ENCODE data around the gene RALGAPA2.

DNA sequence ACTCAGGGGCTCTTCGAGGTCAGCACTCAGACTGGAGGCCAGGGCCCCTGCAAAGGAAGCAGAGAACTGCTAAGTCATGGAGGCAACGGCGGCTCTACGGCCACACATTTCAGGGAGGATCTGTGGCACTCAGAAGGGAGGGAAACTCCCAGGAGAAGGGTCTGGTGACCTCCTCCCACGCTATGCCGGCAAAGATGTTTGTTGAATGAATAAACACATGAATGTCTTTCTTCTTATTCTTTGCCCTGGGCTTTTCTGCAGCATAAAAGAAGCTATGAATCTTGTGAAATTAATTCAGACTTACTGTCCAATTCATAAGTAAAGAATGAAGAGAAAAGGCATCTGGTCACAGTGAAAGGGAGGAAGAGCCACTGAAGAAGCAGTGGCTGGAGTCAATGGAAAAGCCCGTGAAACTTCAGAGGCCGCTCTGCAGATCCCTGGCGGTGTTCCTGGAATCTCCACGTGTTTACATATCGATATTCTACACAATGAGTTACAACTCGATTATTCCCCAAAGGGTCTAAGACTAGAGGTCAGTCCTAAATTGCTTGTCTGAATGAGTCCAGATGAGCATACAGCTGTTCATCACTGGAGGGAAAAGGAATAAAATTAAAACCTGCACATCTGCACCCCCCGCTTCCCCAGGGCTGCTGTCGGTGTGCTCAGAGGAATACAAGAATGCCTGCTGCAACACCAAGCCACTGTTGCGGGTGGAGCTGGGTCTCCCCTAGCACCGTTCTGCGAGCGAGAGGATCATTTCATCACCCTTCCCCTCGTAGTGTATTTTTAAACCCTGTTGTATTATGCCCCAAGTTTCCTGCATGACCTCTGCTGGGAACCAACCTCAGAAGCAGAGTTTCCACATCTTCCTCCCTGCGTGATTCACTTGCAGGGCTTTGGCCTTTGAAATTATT lies 319.0 kb downstream of the RALGAPA2 start:
- TF ChIP-seq, protein P1, sequence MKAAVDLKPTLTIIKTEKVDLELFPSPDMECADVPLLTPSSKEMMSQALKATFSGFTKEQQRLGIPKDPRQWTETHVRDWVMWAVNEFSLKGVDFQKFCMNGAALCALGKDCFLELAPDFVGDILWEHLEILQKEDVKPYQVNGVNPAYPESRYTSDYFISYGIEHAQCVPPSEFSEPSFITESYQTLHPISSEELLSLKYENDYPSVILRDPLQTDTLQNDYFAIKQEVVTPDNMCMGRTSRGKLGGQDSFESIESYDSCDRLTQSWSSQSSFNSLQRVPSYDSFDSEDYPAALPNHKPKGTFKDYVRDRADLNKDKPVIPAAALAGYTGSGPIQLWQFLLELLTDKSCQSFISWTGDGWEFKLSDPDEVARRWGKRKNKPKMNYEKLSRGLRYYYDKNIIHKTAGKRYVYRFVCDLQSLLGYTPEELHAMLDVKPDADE (IDR thresholded peaks at IDR 0.05) = no peak
- TF ChIP-seq, protein P2, sequence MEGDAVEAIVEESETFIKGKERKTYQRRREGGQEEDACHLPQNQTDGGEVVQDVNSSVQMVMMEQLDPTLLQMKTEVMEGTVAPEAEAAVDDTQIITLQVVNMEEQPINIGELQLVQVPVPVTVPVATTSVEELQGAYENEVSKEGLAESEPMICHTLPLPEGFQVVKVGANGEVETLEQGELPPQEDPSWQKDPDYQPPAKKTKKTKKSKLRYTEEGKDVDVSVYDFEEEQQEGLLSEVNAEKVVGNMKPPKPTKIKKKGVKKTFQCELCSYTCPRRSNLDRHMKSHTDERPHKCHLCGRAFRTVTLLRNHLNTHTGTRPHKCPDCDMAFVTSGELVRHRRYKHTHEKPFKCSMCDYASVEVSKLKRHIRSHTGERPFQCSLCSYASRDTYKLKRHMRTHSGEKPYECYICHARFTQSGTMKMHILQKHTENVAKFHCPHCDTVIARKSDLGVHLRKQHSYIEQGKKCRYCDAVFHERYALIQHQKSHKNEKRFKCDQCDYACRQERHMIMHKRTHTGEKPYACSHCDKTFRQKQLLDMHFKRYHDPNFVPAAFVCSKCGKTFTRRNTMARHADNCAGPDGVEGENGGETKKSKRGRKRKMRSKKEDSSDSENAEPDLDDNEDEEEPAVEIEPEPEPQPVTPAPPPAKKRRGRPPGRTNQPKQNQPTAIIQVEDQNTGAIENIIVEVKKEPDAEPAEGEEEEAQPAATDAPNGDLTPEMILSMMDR (conservative IDR thresholded peaks at IDR 0.05; ENCODE audit: low read depth in 2 of 2) = no peak
- TF ChIP-seq EZH2 (IDR thresholded peaks at IDR 0.05; ENCODE audit: low read depth, unreplicated experiment) (no peak), ZNF331 (CRISPR knock-in tag; IDR thresholded peaks at IDR 0.05; ENCODE audit: low read depth) (no peak), EZH2phosphoT487 (IDR thresholded peaks at IDR 0.05; ENCODE audit: unreplicated experiment) (no peak), ZNF114 (CRISPR knock-in tag; IDR thresholded peaks at IDR 0.05) (no peak), CREB1 (CRISPR knock-in tag; IDR thresholded peaks at IDR 0.05; ENCODE audit: low read depth) (no peak), STAT1 (IDR thresholded peaks at IDR 0.05; ENCODE audit: unreplicated experiment) (no peak), POLR2AphosphoS5 (IDR thresholded peaks at IDR 0.05; ENCODE audit: low read depth) (no peak)
- TF ChIP-seq, protein P3, sequence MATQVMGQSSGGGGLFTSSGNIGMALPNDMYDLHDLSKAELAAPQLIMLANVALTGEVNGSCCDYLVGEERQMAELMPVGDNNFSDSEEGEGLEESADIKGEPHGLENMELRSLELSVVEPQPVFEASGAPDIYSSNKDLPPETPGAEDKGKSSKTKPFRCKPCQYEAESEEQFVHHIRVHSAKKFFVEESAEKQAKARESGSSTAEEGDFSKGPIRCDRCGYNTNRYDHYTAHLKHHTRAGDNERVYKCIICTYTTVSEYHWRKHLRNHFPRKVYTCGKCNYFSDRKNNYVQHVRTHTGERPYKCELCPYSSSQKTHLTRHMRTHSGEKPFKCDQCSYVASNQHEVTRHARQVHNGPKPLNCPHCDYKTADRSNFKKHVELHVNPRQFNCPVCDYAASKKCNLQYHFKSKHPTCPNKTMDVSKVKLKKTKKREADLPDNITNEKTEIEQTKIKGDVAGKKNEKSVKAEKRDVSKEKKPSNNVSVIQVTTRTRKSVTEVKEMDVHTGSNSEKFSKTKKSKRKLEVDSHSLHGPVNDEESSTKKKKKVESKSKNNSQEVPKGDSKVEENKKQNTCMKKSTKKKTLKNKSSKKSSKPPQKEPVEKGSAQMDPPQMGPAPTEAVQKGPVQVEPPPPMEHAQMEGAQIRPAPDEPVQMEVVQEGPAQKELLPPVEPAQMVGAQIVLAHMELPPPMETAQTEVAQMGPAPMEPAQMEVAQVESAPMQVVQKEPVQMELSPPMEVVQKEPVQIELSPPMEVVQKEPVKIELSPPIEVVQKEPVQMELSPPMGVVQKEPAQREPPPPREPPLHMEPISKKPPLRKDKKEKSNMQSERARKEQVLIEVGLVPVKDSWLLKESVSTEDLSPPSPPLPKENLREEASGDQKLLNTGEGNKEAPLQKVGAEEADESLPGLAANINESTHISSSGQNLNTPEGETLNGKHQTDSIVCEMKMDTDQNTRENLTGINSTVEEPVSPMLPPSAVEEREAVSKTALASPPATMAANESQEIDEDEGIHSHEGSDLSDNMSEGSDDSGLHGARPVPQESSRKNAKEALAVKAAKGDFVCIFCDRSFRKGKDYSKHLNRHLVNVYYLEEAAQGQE (IDR thresholded peaks at IDR 0.05; ENCODE audit: unreplicated experiment) = no peak
